Fibroblast of lung (primary cell): ENCODE results near the gene SP7.
A peak's percentile ranks its signal among the peaks of the same experiment; 100 is the strongest.

Experiments
- CTCF ChIP-seq, 2 donors: IDR thresholded peaks in 1 of 2; conservative IDR thresholded peaks in 1 of 2; 1 replicate in 1 of 2; 2 replicates in 1 of 2; pipeline ENCODE4 v1.5.1; 2011 to 2012; ENCODE audit warnings: low read length in 2 of 2, control low read depth in 1 of 2, inconsistent platforms in 1 of 2, low read depth in 1 of 2, mild to moderate bottlenecking in 1 of 2
- EZH2 ChIP-seq: IDR thresholded peaks from 2 replicates; pipeline ENCODE4 v1.5.1; 2012; ENCODE audit warnings: low read length, control low read depth, mild to moderate bottlenecking; ENCODE audit errors: missing control alignments

DNA sequence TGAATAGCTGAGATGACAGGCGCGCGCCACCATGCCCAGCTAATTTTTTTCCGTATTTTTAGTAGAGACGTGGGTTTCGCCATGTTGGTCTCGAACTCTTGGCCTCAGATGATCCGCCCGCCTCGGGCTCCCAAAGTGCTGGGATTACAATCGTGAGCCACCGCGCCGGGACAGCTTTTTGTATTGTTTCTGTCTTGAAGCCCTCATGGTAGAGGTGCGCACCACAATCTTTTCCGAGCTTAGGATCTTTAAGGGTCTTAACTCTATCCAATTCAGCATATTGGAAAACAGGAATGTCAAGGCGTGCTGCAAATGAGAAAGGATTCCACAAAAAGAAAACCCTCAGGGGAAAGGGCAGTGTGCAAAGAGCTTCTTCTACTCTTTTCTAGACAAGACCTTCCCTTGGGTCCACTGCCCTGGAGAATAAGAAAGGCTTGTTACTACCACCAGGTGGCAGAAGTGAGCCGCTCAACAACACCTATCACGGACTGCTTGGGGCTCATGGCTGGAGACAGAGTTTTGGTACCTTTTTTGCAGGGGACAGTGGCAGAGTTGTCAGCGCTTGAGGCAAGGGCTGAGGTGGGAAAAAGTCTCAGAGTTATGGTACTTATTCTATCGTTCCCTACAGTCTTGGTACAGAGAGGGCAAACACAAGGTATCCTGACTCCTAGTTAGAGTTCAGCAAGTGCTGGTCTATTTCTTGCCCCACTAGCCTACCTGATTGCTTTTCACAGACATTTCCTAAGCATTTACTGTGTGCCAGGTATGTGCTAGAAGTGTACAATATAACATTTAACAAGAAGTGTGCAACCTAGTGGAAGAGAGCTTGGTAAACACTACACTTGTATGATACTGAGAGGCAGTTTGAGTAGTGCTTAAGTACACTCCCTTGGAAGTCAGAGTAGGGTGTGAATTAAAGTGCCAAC is 16.4 kb upstream of the SP7 start:
- TF ChIP-seq CTCF (conservative IDR thresholded peaks at IDR 0.05 in 1 of 2, IDR thresholded peaks at IDR 0.05 in 1 of 2; ENCODE audit: low read depth in 1 of 2, low read length in 2 of 2) (peak; percentile 89 to 92), EZH2 (no peak)
